AG04450 (cell line): ENCODE results near the gene TBK1. TPM values are rescaled to one million over a fixed set of nuclear protein-coding genes. Genes with fewer than 3 reads are reported as not detected.

ENCODE experiments used
- CTCF ChIA-PET: fragments of 300-600, 350-600 bp; formaldehyde crosslinking; extraction: SDS; loops from one replicate; lab custom pipeline; 2022; ENCODE audit warnings: antibody characterized with exemption, inconsistent platforms; lab: Charles Lee
- POLR2A ChIA-PET: fragments of 350-600 bp; formaldehyde crosslinking; extraction: SDS; loops from one replicate; lab custom pipeline; 2021; ENCODE audit warnings: antibody characterized with exemption, inconsistent platforms; lab: Yijun Ruan, JAX
- DNase-seq: peaks from one replicate; pipeline ENCODE4 v3.0.0-alpha.2; 2011; ENCODE audit warnings: low read depth, low spot score
- H3K27ac ChIP-seq: one replicate; pipeline ENCODE4 v1.5.1; 2012; ENCODE audit warnings: low read depth, low read length, control low read depth
- H3K27me3 ChIP-seq: one replicate; pipeline ENCODE4 v1.6.0; 2012; ENCODE audit warnings: low read length; ENCODE audit not compliant: control insufficient read depth, insufficient read depth
- H3K4me3 ChIP-seq: 2 replicates; pipeline ENCODE4 v1.5.1; 2011; ENCODE audit warnings: mild to moderate bottlenecking, low read depth, low read length, control low read depth
- H3K9me3 ChIP-seq: 2 replicates; pipeline ENCODE4 v1.5.1; 2012; ENCODE audit warnings: low read length; ENCODE audit not compliant: control insufficient read depth, insufficient read depth
- CTCF ChIP-seq: IDR thresholded peaks from 2 replicates; pipeline ENCODE4 v1.5.1; 2011; ENCODE audit warnings: low read depth, low read length, control low read depth, inconsistent platforms
- polyA plus RNA-seq: library from polyadenylated mRNA; depleted of rRNA; stranded (reverse); fragments of >200 nt; gene quantifications from 2 replicates; pipeline ENCODE4 v1.2.3, GENCODE V29; 2011

The TBK1 gene
- polyA plus RNA-seq, 1 experiment, result 27.2 TPM

- CTCF ChIA-PET, result interaction anchor here (0.6 to 1.3 kb wide), 2 partner anchors 127 to 206 kb away, joined by 3 read pairs; no protein-coding TSS in a partner anchor
- Histone ChIP-seq H3K9me3 (no peaks in the 10 kb centered on the region), H3K27me3 (no peaks in the 10 kb centered on the region), H3K4me3 (no peak overlapping the region), H3K27ac (no peak overlapping the region)
- no peak for DNase-seq
- TF ChIP-seq CTCF, result no peak
- POLR2A ChIA-PET, result no interaction called here
Measured at GRCh38 chr12:64491718-64492117, 39.8 kb downstream of the TBK1 start.

- no peaks in the 10 kb centered on the region for H3K27me3 ChIP-seq
- ChIA-PET CTCF (no interaction called here), POLR2A (no interaction called here)
- H3K27ac ChIP-seq, result no peak overlapping the region
- no peak overlapping the region for H3K4me3 ChIP-seq
- no peaks in the 10 kb centered on the region for H3K9me3 ChIP-seq
- no peak for DNase-seq
- no peak for TF ChIP-seq CTCF
Measured at GRCh38 chr12:64493513-64493912, 41.6 kb downstream of the TBK1 start.

- TF ChIP-seq CTCF, result no peak
- POLR2A ChIA-PET, result interaction anchor here (0.6 kb wide), 1 partner anchor 251 kb away, joined by 5 read pairs; no protein-coding TSS in a partner anchor
- CTCF ChIA-PET, result interaction anchor here (0.6 to 2.3 kb wide), 4 partner anchors 8 to 203 kb away, joined by 3 to 14 read pairs (median 3); no protein-coding TSS in a partner anchor
Measured at GRCh38 chr12:64494998-64495729, 43.2 kb downstream of the TBK1 start.

GRCh38 chr12:64496839-64497400, 45.0 kb downstream of the TBK1 start:
- POLR2A ChIA-PET, result no interaction called here
- no peak for DNase-seq
- H3K27ac ChIP-seq, result no peak overlapping the region

More at GRCh38 chr12:64494998-64495729, 43.2 kb downstream of the TBK1 start:
- H3K9me3 ChIP-seq, result no peaks in the 10 kb centered on the region
- DNase-seq, result no peak
- H3K27me3 ChIP-seq, result no peaks in the 10 kb centered on the region
- H3K27ac ChIP-seq, result no peak overlapping the region
- H3K4me3 ChIP-seq, result no peak overlapping the region

More at GRCh38 chr12:64496839-64497400, 45.0 kb downstream of the TBK1 start:
- Histone ChIP-seq H3K4me3 (no peak overlapping the region), H3K9me3 (no peaks in the 10 kb centered on the region), H3K27me3 (no peaks in the 10 kb centered on the region)
- CTCF ChIA-PET, result interaction anchor here (2.3 kb wide), 1 partner anchor 201 kb away, joined by 14 read pairs; no protein-coding TSS in a partner anchor
- no peak for TF ChIP-seq CTCF
